Colon (tissue), 2 donors: Measurements from ENCODE around the gene HOXA1.
"Not testable (repeated sequence)": the region's sequence is repeated elsewhere in the genome, so short reads cannot be mapped to it uniquely, and the experiment has no call there.

Experiments
- FAIRE-seq: peaks from 2 replicates; lab custom pipeline; 2012; peaks lifted over from hg19 to GRCh38; lab: Jason Lieb, UNC
- donor health status: control.
- donor health status: control.

The HOXA1 gene

GRCh38 chr7:27045972-27046371 is 49.8 kb downstream of the HOXA1 start:
- not testable (repeated sequence) for FAIRE-seq

GRCh38 chr7:27045066-27045465 is 50.7 kb downstream of the HOXA1 start:
- not testable (repeated sequence) for FAIRE-seq
